Measurements from ENCODE around the gene MUC4. TPM values are rescaled to one million over a fixed set of nuclear protein-coding genes. Genes with fewer than 3 reads are reported as not detected.
"Not testable (repeated sequence)": the region's sequence is repeated elsewhere in the genome, so short reads cannot be mapped to it uniquely, and the experiment has no call there.

Gene MUC4
- total and polyA plus RNA-seq, 2 donors: 0.14 to 1.3 TPM

DNA sequence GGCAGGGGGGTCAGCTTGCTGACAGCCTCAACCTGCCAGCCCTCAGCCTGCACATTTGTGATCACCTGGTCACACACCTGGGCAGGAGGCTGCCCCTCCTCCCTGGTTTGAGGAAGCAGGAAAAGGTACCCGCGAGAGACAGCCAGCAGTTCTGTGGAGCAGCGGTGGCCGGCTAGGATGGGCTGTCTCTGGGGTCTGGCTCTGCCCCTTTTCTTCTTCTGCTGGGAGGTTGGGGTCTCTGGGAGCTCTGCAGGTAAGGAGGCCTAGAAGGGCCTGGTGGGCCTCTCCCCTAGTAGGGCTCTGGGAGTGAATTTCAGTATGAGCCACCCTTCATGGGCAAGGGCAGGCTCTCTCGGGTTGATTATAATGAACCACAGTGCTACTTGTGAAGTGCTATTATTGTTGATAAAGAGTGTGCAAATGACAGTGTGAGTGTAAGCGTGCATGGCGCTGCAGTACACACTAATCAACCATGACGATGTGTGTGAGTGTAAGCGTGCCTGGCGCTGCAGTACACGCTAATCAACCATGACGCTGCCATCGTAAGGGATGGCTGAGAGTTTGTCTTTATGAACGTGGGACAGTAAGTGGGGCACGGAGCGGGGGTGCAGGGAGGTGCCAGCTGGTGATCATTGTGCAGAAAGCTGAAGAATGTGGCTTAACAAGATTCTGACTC, 90.8 kb downstream of the MUC4 start, which contains the start of gene MUC20:
MUC20 (plus strand) TSS at position 148 of the 676 bp plus-strand sequence; CDS start at position 178, 30 bp downstream.
- DNase-seq (ENCODE audit: low read depth in 6 of 9, low spot score in 9 of 9); H3K4me1 ChIP-seq (ENCODE audit: control insufficient read depth in 2 of 2, insufficient read depth in 2 of 2, low read length in 2 of 2); H3K4me3 ChIP-seq (ENCODE audit: low read length in 2 of 2): not testable (repeated sequence)

DNA sequence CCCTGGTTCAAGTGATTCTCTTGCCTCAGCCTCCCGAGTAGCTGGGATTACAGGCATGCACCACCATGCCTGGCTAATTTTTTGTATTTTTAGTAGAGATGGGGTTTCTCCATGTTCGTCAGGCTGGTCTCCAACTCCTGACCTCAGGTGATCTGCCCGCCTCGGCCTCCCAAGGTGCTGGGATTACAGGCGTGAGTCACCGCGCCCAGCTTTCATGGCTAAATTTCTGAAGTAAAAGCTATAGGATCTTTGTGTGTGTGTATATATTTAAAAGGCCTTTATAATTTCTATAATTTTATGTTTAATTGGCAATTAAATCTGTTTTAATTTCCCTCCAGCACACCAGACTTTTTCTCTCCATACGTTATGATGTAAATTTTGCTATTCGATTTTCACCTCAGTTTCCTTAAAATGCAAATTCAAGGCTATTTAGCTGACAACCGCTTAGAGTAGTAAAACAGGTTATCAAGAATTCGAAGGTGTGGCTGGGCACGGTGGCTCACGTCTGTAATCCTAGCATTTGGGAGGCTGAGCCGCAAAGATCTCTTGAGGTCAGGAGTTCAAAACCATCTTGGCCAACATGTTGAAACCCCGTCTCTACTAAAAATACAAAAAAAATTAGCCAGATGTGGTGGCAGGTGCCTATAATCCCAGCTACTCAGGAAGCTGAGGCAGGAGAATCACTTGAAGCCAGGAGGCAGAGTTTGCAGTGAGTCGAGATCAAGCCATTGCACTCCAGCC, 92.0 kb downstream of the MUC4 start:
- not testable (repeated sequence) for H3K27ac ChIP-seq (ENCODE audit: low read depth in 1 of 2, low read length in 1 of 2); H3K27me3 ChIP-seq (ENCODE audit: control insufficient read depth in 2 of 2, insufficient read depth in 1 of 2, low read length in 1 of 2)
- WGBS: 92% methylated on average over 16 of the region's 16 CpGs

More for the DNA sequence above, 90.8 kb downstream of the MUC4 start, which contains the start of gene MUC20:
- not testable (repeated sequence) for H3K27me3 ChIP-seq (ENCODE audit: control insufficient read depth in 2 of 2, insufficient read depth in 1 of 2, low read length in 1 of 2); H3K36me3 ChIP-seq (ENCODE audit: control insufficient read depth in 2 of 2, insufficient read depth in 2 of 2, low read length in 1 of 2)
- Histone ChIP-seq H3K9me3 (ENCODE audit: control insufficient read depth in 2 of 2, insufficient read depth in 1 of 2, low read length in 1 of 2) (peaks cover 4 to 14% of the 10 kb centered on the region in 2 donors), H3K27ac (ENCODE audit: low read depth in 1 of 2, low read length in 1 of 2) (peak within 1 kb of the TSS in 1 of 2 donors; percentile 5)
- 81% methylated on average over 13 of the region's 16 CpGs for WGBS

DNA sequence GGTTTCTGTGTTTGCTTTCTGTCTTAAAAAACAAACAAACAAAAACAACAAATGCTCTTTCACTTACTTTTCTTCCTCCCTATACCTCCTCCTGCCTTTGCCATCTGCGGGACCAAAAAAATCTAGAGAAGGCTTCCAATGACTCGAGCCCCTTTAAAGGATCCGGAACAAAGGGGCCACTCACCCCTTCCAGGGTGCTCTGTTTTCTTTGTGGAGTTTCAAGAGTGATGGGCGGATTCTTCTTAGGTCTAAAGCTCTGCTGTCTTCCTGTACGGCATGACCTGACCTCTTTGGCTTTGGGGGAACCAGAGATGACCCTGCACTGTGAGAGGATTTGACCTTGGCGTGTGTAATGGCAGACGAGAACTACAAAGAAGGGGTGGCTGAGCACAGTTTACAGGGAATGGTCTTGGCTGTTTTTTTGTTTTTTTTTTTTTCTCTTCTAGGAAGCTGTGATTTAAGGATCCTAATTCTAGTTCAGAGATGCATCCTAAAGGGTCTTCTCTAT, 93.2 kb downstream of the MUC4 start:
- peaks cover 4 to 21% of the 10 kb centered on the region in 2 donors for H3K9me3 ChIP-seq (ENCODE audit: control insufficient read depth in 2 of 2, insufficient read depth in 1 of 2, low read length in 1 of 2)
- no peaks in the 10 kb centered on the region for H3K36me3 ChIP-seq (ENCODE audit: control insufficient read depth in 2 of 2, insufficient read depth in 2 of 2, low read length in 1 of 2)
- 80% methylated on average over 7 of the region's 7 CpGs for WGBS
- H3K4me1 ChIP-seq (ENCODE audit: control insufficient read depth in 2 of 2, insufficient read depth in 2 of 2, low read length in 2 of 2): no peaks in the 10 kb centered on the region
- no peak overlapping the region for H3K27ac ChIP-seq (ENCODE audit: low read depth in 1 of 2, low read length in 1 of 2)
- no peaks in the 10 kb centered on the region for H3K27me3 ChIP-seq (ENCODE audit: control insufficient read depth in 2 of 2, insufficient read depth in 1 of 2, low read length in 1 of 2)
- H3K4me3 ChIP-seq (ENCODE audit: low read length in 2 of 2): no peak overlapping the region
- DNase-seq (ENCODE audit: low read depth in 6 of 9, low spot score in 9 of 9): no peak

More for the DNA sequence above, 92.0 kb downstream of the MUC4 start:
- H3K4me1 ChIP-seq (ENCODE audit: control insufficient read depth in 2 of 2, insufficient read depth in 2 of 2, low read length in 2 of 2); H3K36me3 ChIP-seq (ENCODE audit: control insufficient read depth in 2 of 2, insufficient read depth in 2 of 2, low read length in 1 of 2); H3K4me3 ChIP-seq (ENCODE audit: low read length in 2 of 2); DNase-seq (ENCODE audit: low read depth in 6 of 9, low spot score in 9 of 9): not testable (repeated sequence)
- H3K9me3 ChIP-seq (ENCODE audit: control insufficient read depth in 2 of 2, insufficient read depth in 1 of 2, low read length in 1 of 2): peaks cover 4 to 21% of the 10 kb centered on the region in 2 donors

DNA sequence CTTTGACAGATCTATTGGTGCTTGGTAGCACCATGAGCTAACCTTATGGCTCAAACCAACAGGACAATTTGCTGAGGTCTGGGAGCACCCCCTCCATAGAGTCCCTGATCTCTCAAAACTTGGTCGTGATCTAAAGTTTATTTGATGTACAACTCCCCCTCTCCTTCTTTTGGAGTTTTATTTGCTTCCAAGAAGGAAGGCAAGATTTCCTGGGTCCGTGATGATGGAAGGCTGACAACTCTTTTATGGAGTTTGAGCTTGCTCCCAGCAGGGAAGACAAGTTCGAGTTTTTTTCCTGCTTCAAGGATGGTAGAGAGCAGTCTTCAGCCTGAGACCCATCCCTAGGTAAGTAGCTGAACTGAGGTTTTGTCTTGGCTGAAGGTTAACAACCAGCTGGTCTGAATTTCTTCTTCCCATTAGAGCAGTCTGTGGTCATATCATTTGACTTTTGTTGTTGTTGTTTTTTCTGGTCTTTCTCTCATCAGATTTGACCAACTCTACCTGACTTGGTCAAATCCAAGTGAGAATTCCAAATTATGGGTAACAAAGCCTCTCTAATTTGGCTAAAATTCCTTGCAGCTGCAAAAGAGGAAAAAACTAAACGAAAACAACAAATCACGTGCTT, 93.8 kb downstream of the MUC4 start:
- WGBS: 82% methylated on average over 5 of the region's 5 CpGs
- no peaks in the 10 kb centered on the region for H3K4me1 ChIP-seq (ENCODE audit: control insufficient read depth in 2 of 2, insufficient read depth in 2 of 2, low read length in 2 of 2)
- no peak for DNase-seq (ENCODE audit: low read depth in 6 of 9, low spot score in 9 of 9)
- H3K27ac ChIP-seq (ENCODE audit: low read depth in 1 of 2, low read length in 1 of 2): no peak overlapping the region
- H3K9me3 ChIP-seq (ENCODE audit: control insufficient read depth in 2 of 2, insufficient read depth in 1 of 2, low read length in 1 of 2): peaks cover 4 to 25% of the 10 kb centered on the region in 2 donors
- H3K36me3 ChIP-seq (ENCODE audit: control insufficient read depth in 2 of 2, insufficient read depth in 2 of 2, low read length in 1 of 2): no peaks in the 10 kb centered on the region
- no peak overlapping the region for H3K4me3 ChIP-seq (ENCODE audit: low read length in 2 of 2)
- H3K27me3 ChIP-seq (ENCODE audit: control insufficient read depth in 2 of 2, insufficient read depth in 1 of 2, low read length in 1 of 2): no peaks in the 10 kb centered on the region

DNA sequence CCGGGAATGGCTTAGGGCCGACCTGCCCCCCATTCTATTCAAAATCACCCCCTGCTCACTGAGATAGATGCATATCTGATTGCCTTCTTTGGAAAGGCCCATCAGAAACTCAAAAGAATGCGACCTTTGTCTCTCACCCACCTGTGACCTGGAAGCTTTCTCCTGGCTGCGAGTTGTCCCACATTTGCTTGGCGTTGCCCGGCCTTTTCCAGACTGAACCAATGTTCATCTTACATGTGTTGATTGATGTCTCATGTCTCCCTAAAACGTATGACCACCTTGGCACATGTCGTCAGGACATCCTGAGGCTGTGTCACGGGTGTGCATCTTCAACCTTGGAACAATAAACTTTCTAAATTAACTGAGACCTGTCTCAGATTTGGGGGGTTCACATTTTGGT, 94.3 kb downstream of the MUC4 start:
- 83% methylated on average over 9 of the region's 9 CpGs for WGBS
- no peak overlapping the region for H3K4me3 ChIP-seq (ENCODE audit: low read length in 2 of 2)
- H3K4me1 ChIP-seq (ENCODE audit: control insufficient read depth in 2 of 2, insufficient read depth in 2 of 2, low read length in 2 of 2): no peaks in the 10 kb centered on the region
- no peaks in the 10 kb centered on the region for H3K36me3 ChIP-seq (ENCODE audit: control insufficient read depth in 2 of 2, insufficient read depth in 2 of 2, low read length in 1 of 2)
- DNase-seq (ENCODE audit: low read depth in 6 of 9, low spot score in 9 of 9): no peak
- H3K27me3 ChIP-seq (ENCODE audit: control insufficient read depth in 2 of 2, insufficient read depth in 1 of 2, low read length in 1 of 2): no peaks in the 10 kb centered on the region
- H3K27ac ChIP-seq (ENCODE audit: low read depth in 1 of 2, low read length in 1 of 2): no peak overlapping the region
- peaks cover 4 to 25% of the 10 kb centered on the region in 2 donors for H3K9me3 ChIP-seq (ENCODE audit: control insufficient read depth in 2 of 2, insufficient read depth in 1 of 2, low read length in 1 of 2)

DNA sequence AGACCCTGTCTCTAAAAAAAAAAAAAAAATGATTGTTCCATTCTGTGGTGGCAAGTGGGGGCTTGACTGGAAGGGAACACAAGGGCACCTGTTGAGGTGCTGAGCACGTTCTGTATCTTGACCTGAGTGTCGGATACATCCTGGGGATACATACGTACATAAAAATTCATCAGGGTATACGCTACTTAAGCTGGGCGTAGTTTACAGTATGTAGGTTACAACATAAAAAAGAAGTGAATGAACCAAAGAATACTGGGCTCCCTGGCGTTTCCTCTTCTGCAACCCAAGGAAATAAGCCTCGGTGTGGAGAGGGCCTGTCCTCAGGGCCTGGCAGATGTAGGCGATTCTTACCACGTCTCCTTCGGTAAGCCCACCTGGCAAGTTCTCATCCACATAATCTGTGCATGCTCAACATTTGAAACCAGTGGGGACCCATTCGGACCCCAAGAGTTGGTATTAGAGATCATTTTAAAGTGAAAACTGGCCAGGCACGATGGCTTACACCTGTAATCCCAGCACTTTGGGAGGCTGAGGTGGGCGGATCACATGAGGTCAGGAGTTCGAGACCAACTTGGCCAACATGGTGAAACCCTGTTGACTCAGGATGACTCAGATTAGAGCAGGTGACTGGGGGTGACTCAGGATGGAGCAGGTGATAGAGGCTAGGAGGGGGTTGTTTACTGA, 96.0 kb downstream of the MUC4 start:
- Histone ChIP-seq H3K4me3 (ENCODE audit: low read length in 2 of 2) (no peak overlapping the region), H3K9me3 (ENCODE audit: control insufficient read depth in 2 of 2, insufficient read depth in 1 of 2, low read length in 1 of 2) (peaks cover 4 to 25% of the 10 kb centered on the region in 2 donors), H3K27ac (ENCODE audit: low read depth in 1 of 2, low read length in 1 of 2) (no peak overlapping the region), H3K4me1 (ENCODE audit: control insufficient read depth in 2 of 2, insufficient read depth in 2 of 2, low read length in 2 of 2) (no peaks in the 10 kb centered on the region), H3K36me3 (ENCODE audit: control insufficient read depth in 2 of 2, insufficient read depth in 2 of 2, low read length in 1 of 2) (no peaks in the 10 kb centered on the region), H3K27me3 (ENCODE audit: control insufficient read depth in 2 of 2, insufficient read depth in 1 of 2, low read length in 1 of 2) (no peaks in the 10 kb centered on the region)
- DNase-seq (ENCODE audit: low read depth in 6 of 9, low spot score in 9 of 9): no peak
- WGBS: 85% methylated on average over 14 of the region's 14 CpGs

DNA sequence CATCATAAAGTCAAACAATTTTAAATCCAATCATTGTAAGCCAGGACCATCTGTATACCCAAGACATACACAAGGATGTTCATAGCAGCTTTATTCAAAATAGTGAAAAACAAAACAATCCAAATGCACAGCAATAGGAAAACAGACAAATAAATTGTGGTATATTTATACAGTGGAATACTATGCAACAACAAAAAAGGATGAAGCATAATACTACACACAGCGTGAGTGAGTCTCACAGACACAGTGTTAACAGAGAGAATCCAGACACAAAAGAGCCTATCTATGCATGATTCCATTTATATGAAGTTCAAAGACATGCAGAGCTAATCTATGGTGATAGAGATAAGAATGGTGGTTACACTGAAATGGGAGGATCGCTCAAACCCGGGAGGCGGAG, 96.6 kb downstream of the MUC4 start:
- Histone ChIP-seq H3K4me3 (ENCODE audit: low read length in 2 of 2) (no peak overlapping the region), H3K4me1 (ENCODE audit: control insufficient read depth in 2 of 2, insufficient read depth in 2 of 2, low read length in 2 of 2) (no peaks in the 10 kb centered on the region), H3K9me3 (ENCODE audit: control insufficient read depth in 2 of 2, insufficient read depth in 1 of 2, low read length in 1 of 2) (peaks cover 4 to 25% of the 10 kb centered on the region in 2 donors), H3K27ac (ENCODE audit: low read depth in 1 of 2, low read length in 1 of 2) (no peak overlapping the region), H3K27me3 (ENCODE audit: control insufficient read depth in 2 of 2, insufficient read depth in 1 of 2, low read length in 1 of 2) (no peaks in the 10 kb centered on the region), H3K36me3 (ENCODE audit: control insufficient read depth in 2 of 2, insufficient read depth in 2 of 2, low read length in 1 of 2) (no peaks in the 10 kb centered on the region)
- WGBS: 72% methylated on average over 4 of the region's 4 CpGs
- DNase-seq (ENCODE audit: low read depth in 6 of 9, low spot score in 9 of 9): no peak

DNA sequence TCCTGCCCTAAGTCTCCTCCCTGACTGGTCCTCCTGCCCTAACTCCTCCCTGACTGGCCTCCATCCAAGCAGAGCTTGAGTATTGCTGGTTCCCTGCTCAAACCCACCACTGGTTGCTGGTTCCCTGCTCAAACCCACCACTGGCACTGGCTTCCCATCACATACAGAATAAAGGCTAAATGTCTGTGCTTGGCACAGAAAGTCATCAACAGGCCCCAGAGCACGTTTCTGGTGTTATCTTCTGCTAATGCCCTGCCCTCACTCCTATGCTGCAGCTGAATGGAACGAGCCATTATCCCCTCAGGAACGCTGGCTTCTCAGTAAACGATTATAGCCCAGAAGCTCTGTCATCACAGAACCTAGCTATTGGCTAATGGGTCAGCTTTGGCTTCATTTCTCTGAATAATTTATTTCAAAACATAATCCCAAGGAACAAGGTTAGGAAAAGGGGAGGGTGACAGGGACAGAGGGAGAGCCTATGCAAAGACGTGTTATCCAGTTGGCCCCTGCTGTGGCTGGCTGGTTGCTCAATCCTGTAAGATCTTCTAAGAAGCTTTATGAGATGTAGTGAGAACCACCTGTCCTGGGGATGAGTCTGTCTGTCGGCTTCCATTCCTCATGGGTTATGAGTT, 97.2 kb downstream of the MUC4 start:
- no peak overlapping the region for H3K27ac ChIP-seq (ENCODE audit: low read depth in 1 of 2, low read length in 1 of 2)
- DNase-seq (ENCODE audit: low read depth in 6 of 9, low spot score in 9 of 9): peak in 1 of 9 donors; percentile 26
- H3K4me1 ChIP-seq (ENCODE audit: control insufficient read depth in 2 of 2, insufficient read depth in 2 of 2, low read length in 2 of 2): no peaks in the 10 kb centered on the region
- no peaks in the 10 kb centered on the region for H3K36me3 ChIP-seq (ENCODE audit: control insufficient read depth in 2 of 2, insufficient read depth in 2 of 2, low read length in 1 of 2)
- peaks cover 4 to 25% of the 10 kb centered on the region in 2 donors for H3K9me3 ChIP-seq (ENCODE audit: control insufficient read depth in 2 of 2, insufficient read depth in 1 of 2, low read length in 1 of 2)
- WGBS: 96% methylated on average over 6 of the region's 6 CpGs
- no peak overlapping the region for H3K4me3 ChIP-seq (ENCODE audit: low read length in 2 of 2)
- no peaks in the 10 kb centered on the region for H3K27me3 ChIP-seq (ENCODE audit: control insufficient read depth in 2 of 2, insufficient read depth in 1 of 2, low read length in 1 of 2)

Data from thymus (tissue), 11 donors.